Neuronal stem cell (in vitro differentiated cells): Measurements from ENCODE around the gene STOML2.
A peak's percentile ranks its signal among the peaks of the same experiment; 100 is the strongest.

Experiments
- DNase-seq: peaks from one replicate; pipeline ENCODE4 v3.0.0-alpha.2; 2013; ENCODE audit warnings: low spot score
- H2AFZ ChIP-seq: one replicate; pipeline ENCODE4 v1.6.1; 2013; ENCODE audit warnings: mild to moderate bottlenecking, low read length, inconsistent platforms
- H2AK5ac ChIP-seq: 2 replicates; pipeline ENCODE4 v1.6.1; 2013; ENCODE audit warnings: low read depth, mild to moderate bottlenecking, inconsistent platforms, low read length, moderate library complexity, mixed read lengths
- H2BK120ac ChIP-seq: 2 replicates; pipeline ENCODE4 v1.6.1; 2013; ENCODE audit warnings: low read depth, mild to moderate bottlenecking, inconsistent platforms, low read length, moderate library complexity, mixed read lengths
- H2BK12ac ChIP-seq: one replicate; pipeline ENCODE4 v1.6.1; 2013; ENCODE audit warnings: low read length, inconsistent platforms
- H2BK15ac ChIP-seq: 2 replicates; pipeline ENCODE4 v1.6.1; 2013; ENCODE audit warnings: mild to moderate bottlenecking, low read length, inconsistent platforms, mixed read lengths
- H2BK5ac ChIP-seq: one replicate; pipeline ENCODE4 v1.6.1; 2013; ENCODE audit warnings: inconsistent platforms, mild to moderate bottlenecking, low read length, moderate library complexity
- H3K14ac ChIP-seq: one replicate; pipeline ENCODE4 v1.6.1; 2013; ENCODE audit warnings: low read length, inconsistent platforms
- H3K18ac ChIP-seq: 2 replicates; pipeline ENCODE4 v1.6.1; 2013; ENCODE audit warnings: low read length, inconsistent platforms
- H3K23ac ChIP-seq: 2 replicates; pipeline ENCODE4 v1.6.1; 2013; ENCODE audit warnings: low read depth, mild to moderate bottlenecking, mixed read lengths, low read length, inconsistent platforms; ENCODE audit not compliant: poor library complexity
- H3K27ac ChIP-seq: replicated peaks from 3 replicates; pipeline ENCODE4 v1.5.1; 2013; ENCODE audit warnings: low read length, inconsistent platforms
- H3K27me3 ChIP-seq, 3 experiments: 2 replicates each; pipeline ENCODE4 v1.6.1; 2013; ENCODE audit warnings: low read length in 3 of 3, mild to moderate bottlenecking in 2 of 3, inconsistent platforms in 1 of 3, low read depth in 1 of 3, mixed read lengths in 1 of 3, moderate library complexity in 1 of 3; ENCODE audit not compliant: control insufficient read depth in 3 of 3, insufficient read depth in 3 of 3
- H3K36me3 ChIP-seq, 2 donors: replicated peaks in 1 of 2; 2 replicates each; pipeline ENCODE4 v1.6.1; 2013; ENCODE audit warnings: low read length in 2 of 2; ENCODE audit not compliant: control insufficient read depth in 2 of 2, insufficient read depth in 2 of 2
- H3K4ac ChIP-seq: 2 replicates; pipeline ENCODE4 v1.6.1; 2013; ENCODE audit warnings: inconsistent platforms, mild to moderate bottlenecking, low read length, moderate library complexity
- H3K4me1 ChIP-seq, 2 donors: 1 replicate in 1 of 2; 2 replicates in 1 of 2; pipeline ENCODE4 v1.6.1; 2013; ENCODE audit warnings: low read length in 2 of 2, low read depth in 1 of 2; ENCODE audit not compliant: control insufficient read depth in 2 of 2, insufficient read depth in 1 of 2
- H3K4me2 ChIP-seq: one replicate; pipeline ENCODE4 v1.6.1; 2013; ENCODE audit warnings: mild to moderate bottlenecking, low read length, inconsistent platforms; ENCODE audit not compliant: insufficient read depth, poor library complexity, severe bottlenecking
- H3K4me3 ChIP-seq, 2 donors: 2 replicates each; pipeline ENCODE4 v1.5.1; 2013; ENCODE audit warnings: low read length in 2 of 2, mild to moderate bottlenecking in 2 of 2, inconsistent platforms in 1 of 2, moderate library complexity in 1 of 2
- H3K79me1 ChIP-seq: one replicate; pipeline ENCODE4 v1.6.1; 2013; ENCODE audit warnings: low read depth, mild to moderate bottlenecking, inconsistent platforms, low read length, moderate library complexity
- H3K9ac ChIP-seq: one replicate; pipeline ENCODE4 v1.6.1; 2013; ENCODE audit warnings: mild to moderate bottlenecking, low read depth, low read length, inconsistent platforms; ENCODE audit not compliant: poor library complexity
- H3K9me3 ChIP-seq, 2 donors: replicated peaks in 1 of 2; 2 replicates each; pipeline versions ENCODE3 to v1.6.1; 2013; ENCODE audit warnings: low read length in 2 of 2, mild to moderate bottlenecking in 2 of 2, inconsistent platforms in 1 of 2, low read depth in 1 of 2, mixed read lengths in 1 of 2, moderate library complexity in 1 of 2; ENCODE audit not compliant: control insufficient read depth in 2 of 2, insufficient read depth in 1 of 2
- H4K8ac ChIP-seq: one replicate; pipeline ENCODE4 v1.6.1; 2013; ENCODE audit warnings: low read depth, mild to moderate bottlenecking, inconsistent platforms, low read length, moderate library complexity
- H4K91ac ChIP-seq: one replicate; pipeline ENCODE4 v1.6.1; 2013; ENCODE audit warnings: low read length, low read depth, mild to moderate bottlenecking, inconsistent platforms; ENCODE audit not compliant: poor library complexity
- WGBS, 2 donors: extraction: QIAGEN DNeasy Blood & Tissue Kit; methylation state at CpG; one replicate each; pipeline ENCODE4 v1.1.7; 2013; ENCODE audit warnings: missing lambda C conversion rate in 2 of 2, mixed read lengths in 1 of 2; ENCODE audit not compliant: insufficient read length in 2 of 2, insufficient replicate concordance in 1 of 2; ENCODE audit errors: extremely low coverage in 2 of 2; 5-methylcytosine and 5-hydroxymethylcytosine counted together

STOML2 gene

DNA sequence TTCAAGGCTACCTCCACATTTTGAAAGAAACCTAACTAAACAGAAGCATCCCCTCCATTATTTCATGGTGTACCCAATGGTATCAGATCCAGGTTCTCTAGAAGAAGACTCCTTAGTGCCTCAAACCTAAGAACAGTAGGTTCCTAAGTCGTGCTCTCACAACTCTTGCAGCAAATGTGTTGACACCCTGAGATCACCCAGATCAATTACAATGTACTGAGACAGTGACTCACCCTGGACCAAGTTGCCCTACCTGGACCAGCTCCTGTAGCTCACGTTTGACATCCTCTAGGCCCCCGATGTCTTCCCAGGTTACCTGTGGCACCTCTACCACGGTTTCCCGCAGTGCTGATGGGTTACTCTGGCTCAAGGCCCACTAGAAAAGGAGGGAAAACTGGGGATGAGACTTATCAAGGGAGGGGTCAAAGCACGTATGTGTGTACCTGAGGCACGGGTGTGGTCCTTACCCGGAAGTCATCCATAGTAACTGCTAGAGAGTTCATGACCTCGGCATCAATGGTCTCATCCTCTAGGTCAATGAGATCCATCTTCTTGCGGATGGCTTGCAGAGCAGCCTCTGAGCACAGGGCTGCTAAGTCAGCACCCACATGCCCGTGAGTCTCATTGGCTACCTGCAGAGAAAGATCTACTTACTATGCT lies 42.3 kb downstream of the STOML2 start:
- no peak overlapping the region for H2AFZ ChIP-seq
- no peak overlapping the region for H2BK12ac ChIP-seq
- H4K8ac ChIP-seq, result no peak overlapping the region
- no peak overlapping the region for H3K14ac ChIP-seq
- no peak overlapping the region for H2BK15ac ChIP-seq
- H3K27ac ChIP-seq, result no peak overlapping the region
- no peak overlapping the region for H3K4me2 ChIP-seq
- H2BK120ac ChIP-seq, result no peak overlapping the region
- H3K18ac ChIP-seq, result no peak overlapping the region
- no peak overlapping the region for H2BK5ac ChIP-seq
- H3K9me3 ChIP-seq, result peaks cover 0 to 5% of the 10 kb centered on the region in 2 donors
- H3K27me3 ChIP-seq, result no peaks in the 10 kb centered on the region
- H3K4me1 ChIP-seq, result no peaks in the 10 kb centered on the region
- H3K79me1 ChIP-seq, result peaks cover 2% of the 10 kb centered on the region
- no peak overlapping the region for H3K23ac ChIP-seq
- no peak overlapping the region for H4K91ac ChIP-seq
- H3K4me3 ChIP-seq, result peak overlapping the region in 1 of 2 donors; percentile 2
- H3K9ac ChIP-seq, result no peak overlapping the region
- H3K36me3 ChIP-seq, result peaks cover 88 to 100% of the 10 kb centered on the region in 2 donors
- H3K4ac ChIP-seq, result no peak overlapping the region
- WGBS, 2 donors, result no CpG with 5 or more reads among the region's 11 CpGs
- DNase-seq, result no peak
- no peak overlapping the region for H2AK5ac ChIP-seq

DNA sequence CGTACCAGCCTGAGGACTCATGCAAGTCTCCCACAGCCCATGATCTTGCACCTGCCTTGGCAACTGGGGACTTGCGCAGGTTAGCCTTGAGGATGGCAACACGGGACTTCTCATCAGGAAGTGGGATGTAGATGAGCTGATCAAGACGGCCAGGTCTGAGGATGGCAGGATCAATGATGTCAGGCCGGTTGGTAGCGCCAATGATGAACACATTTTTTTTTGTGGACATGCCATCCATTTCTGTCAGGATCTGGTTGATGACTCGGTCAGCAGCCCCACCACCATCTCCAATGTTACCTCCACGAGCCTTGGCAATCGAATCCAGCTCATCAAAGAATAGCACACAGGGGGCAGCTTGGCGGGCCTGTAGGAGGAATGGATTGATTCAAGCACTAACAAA lies 43.5 kb downstream of the STOML2 start:
- Histone ChIP-seq H2AK5ac (no peak overlapping the region), H3K79me1 (no peaks in the 10 kb centered on the region), H2BK5ac (no peak overlapping the region), H3K4me2 (no peak overlapping the region), H3K4ac (no peak overlapping the region), H4K91ac (no peak overlapping the region), H3K14ac (no peak overlapping the region), H3K27me3 (no peaks in the 10 kb centered on the region), H3K9me3 (peaks cover 0 to 5% of the 10 kb centered on the region in 2 donors), H3K36me3 (peaks cover 83 to 99% of the 10 kb centered on the region in 2 donors), H2BK15ac (no peak overlapping the region), H3K4me1 (no peaks in the 10 kb centered on the region), H2AFZ (no peak overlapping the region), H2BK120ac (no peak overlapping the region), H3K23ac (no peak overlapping the region), H2BK12ac (no peak overlapping the region), H3K27ac (no peak overlapping the region), H3K4me3 (no peak overlapping the region), H3K9ac (no peak overlapping the region), H4K8ac (no peak overlapping the region), H3K18ac (no peak overlapping the region)
- WGBS, 2 donors, result no CpG with 5 or more reads among the region's 10 CpGs
- DNase-seq, result no peak

DNA sequence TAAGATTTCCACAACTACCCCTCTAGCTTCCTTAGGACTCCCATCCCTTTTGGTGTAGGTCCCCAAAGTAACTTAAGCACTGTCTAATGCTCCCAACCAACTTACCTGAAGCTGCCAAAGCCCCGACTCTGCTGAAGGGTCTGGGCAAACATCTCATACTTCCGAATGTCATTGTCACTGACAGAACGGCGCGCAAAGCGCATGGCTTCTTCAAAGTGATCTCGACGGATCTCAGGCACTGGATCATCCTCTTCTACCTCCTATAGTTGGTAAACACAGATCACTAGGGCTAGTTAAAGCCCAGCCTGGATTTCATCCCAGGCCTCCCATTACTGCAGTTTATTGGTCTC lies 45.7 kb downstream of the STOML2 start:
- H2AFZ ChIP-seq, result no peak overlapping the region
- H3K18ac ChIP-seq, result no peak overlapping the region
- no CpG with 5 or more reads among the region's 8 CpGs for WGBS, 2 donors

DNA sequence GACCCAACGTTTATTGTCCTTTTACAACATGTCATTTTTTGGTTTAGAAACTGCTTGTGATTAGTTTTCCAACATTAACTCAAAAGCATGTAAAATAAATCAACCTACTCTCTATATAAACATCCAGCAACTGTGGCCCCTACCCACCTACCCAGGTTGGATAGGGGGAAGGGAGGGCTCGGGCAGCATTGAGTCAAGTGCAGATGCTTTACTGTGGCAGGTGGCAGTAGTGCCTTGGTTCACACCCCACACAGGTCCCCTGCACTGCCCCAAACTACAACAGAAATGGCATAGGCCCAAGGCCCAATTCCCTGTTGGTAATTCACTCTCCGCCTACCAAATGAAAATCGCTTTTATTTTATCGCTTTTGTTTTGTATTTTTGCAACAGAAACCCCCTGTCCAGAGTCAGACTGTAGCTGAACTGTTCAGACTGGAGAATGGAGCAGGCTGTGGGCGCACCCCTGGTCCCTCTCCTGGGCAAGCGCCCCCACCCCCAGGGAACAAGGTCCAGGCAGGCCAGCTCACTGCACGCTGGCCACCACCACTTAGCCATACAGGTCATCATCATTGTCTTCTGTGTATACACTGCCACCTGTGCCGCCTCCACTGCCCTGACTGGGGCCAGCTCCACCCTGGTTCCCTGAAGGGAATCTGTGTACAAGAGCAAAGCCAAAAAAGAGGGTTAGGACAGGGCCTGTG lies 46.2 kb downstream of the STOML2 start:
- WGBS, 2 donors, result no CpG with 5 or more reads among the region's 9 CpGs
- H3K23ac ChIP-seq, result no peak overlapping the region
- no peak overlapping the region for H4K8ac ChIP-seq
- no peak overlapping the region for H2BK5ac ChIP-seq
- H3K4me3 ChIP-seq, result no peak overlapping the region
- no peak overlapping the region for H2AFZ ChIP-seq
- H4K91ac ChIP-seq, result no peak overlapping the region
- no peak for DNase-seq
- peaks cover 59 to 99% of the 10 kb centered on the region in 2 donors for H3K36me3 ChIP-seq
- H3K27me3 ChIP-seq, result no peaks in the 10 kb centered on the region
- no peak overlapping the region for H3K27ac ChIP-seq
- H3K4ac ChIP-seq, result no peak overlapping the region
- no peaks in the 10 kb centered on the region for H3K4me1 ChIP-seq
- H2BK12ac ChIP-seq, result no peak overlapping the region
- no peak overlapping the region for H3K4me2 ChIP-seq
- H3K79me1 ChIP-seq, result no peaks in the 10 kb centered on the region
- no peak overlapping the region for H3K14ac ChIP-seq
- H3K9me3 ChIP-seq, result peaks cover 0 to 5% of the 10 kb centered on the region in 2 donors
- no peak overlapping the region for H2BK120ac ChIP-seq
- H3K18ac ChIP-seq, result no peak overlapping the region
- H3K9ac ChIP-seq, result no peak overlapping the region
- H2AK5ac ChIP-seq, result no peak overlapping the region
- no peak overlapping the region for H2BK15ac ChIP-seq

More for the DNA sequence above, 45.7 kb downstream of the STOML2 start:
- Histone ChIP-seq H3K27ac (no peak overlapping the region), H3K4me3 (no peak overlapping the region), H3K23ac (no peak overlapping the region), H3K36me3 (peaks cover 64 to 99% of the 10 kb centered on the region in 2 donors), H3K4me1 (no peaks in the 10 kb centered on the region), H4K8ac (no peak overlapping the region), H3K79me1 (no peaks in the 10 kb centered on the region), H3K14ac (no peak overlapping the region), H2BK120ac (no peak overlapping the region), H3K4me2 (no peak overlapping the region), H2AK5ac (no peak overlapping the region), H3K9ac (no peak overlapping the region), H3K4ac (no peak overlapping the region), H2BK12ac (no peak overlapping the region), H4K91ac (no peak overlapping the region), H2BK15ac (no peak overlapping the region), H3K27me3 (no peaks in the 10 kb centered on the region), H2BK5ac (no peak overlapping the region), H3K9me3 (peaks cover 0 to 5% of the 10 kb centered on the region in 2 donors)
- DNase-seq, result no peak
